HepG2 (cell line): ENCODE data around the gene SRPRB. TPM values are rescaled to one million over a fixed set of nuclear protein-coding genes. Genes with fewer than 3 reads are reported as not detected.

ENCODE experiments used
- ATAC-seq: fragments of 200-7000 bp; cut with Tn5 transposase; 3 replicates; pipeline ENCODE4 v1.9.1; 2020; ENCODE audit warnings: mild to moderate bottlenecking, moderate library complexity
- BruUV-seq: library from RNA; stranded (reverse); fragments of 400-500 nt; replicated peaks from 2 replicates; lab custom pipeline; 2021; lab: Mats Ljungman, UMichigan
- CTCF ChIA-PET: fragments of 300-600 bp; formaldehyde crosslinking; extraction: SDS; loops from one replicate; lab custom pipeline; 2021; ENCODE audit warnings: low total read pairs, inconsistent platforms, low intra/inter-chr PET ratio; lab: Yijun Ruan, JAX
- POLR2A ChIA-PET: fragments of 350-600 bp; sonication (Branson Sonifier 250); formaldehyde crosslinking; loops from one replicate; lab custom pipeline; 2020; ENCODE audit warnings: antibody characterized with exemption, inconsistent platforms; lab: Yijun Ruan, JAX
- DNase-seq: peaks from one replicate; pipeline ENCODE4 v3.0.0-alpha.2; 2015; ENCODE audit warnings: low spot score
- FAIRE-seq: peaks from 3 replicates; lab custom pipeline; 2011; peaks lifted over from hg19 to GRCh38; lab: Jason Lieb, UNC
- H2AFZ ChIP-seq: one replicate; pipeline ENCODE4 v1.6.1; 2011; ENCODE audit warnings: low read length, inconsistent platforms
- H3K27ac ChIP-seq: fragments of 300-600 bp; 3 replicates; pipeline ENCODE4 v1.8.0; 2011; ENCODE audit warnings: mixed run types, mild to moderate bottlenecking, mixed read lengths, low read length, inconsistent platforms; ENCODE audit not compliant: insufficient read depth; ENCODE audit errors: extremely low read length
- H3K27me3 ChIP-seq, 2 experiments: fragments of 200-600 bp in 1 of 2; 2 replicates in 1 of 2; 3 replicates in 1 of 2; pipeline versions ENCODE4 v1.6.0 to v1.8.0; 2011; ENCODE audit warnings: low read length in 2 of 2, mild to moderate bottlenecking in 2 of 2, moderate library complexity in 2 of 2, inconsistent platforms in 1 of 2; ENCODE audit not compliant: insufficient read depth in 2 of 2, control insufficient read depth in 1 of 2
- H3K36me3 ChIP-seq, 2 experiments: fragments of 200-600 bp in 1 of 2; replicated peaks in 1 of 2; 2 replicates in 1 of 2; 3 replicates in 1 of 2; pipeline versions ENCODE4 v1.5.1 to v1.8.0; 2011; ENCODE audit warnings: low read length in 2 of 2, inconsistent platforms in 1 of 2; ENCODE audit not compliant: insufficient read depth in 2 of 2, control insufficient read depth in 1 of 2
- H3K4me1 ChIP-seq: 2 replicates; pipeline ENCODE4 v1.5.1; 2012; ENCODE audit warnings: low read length, inconsistent platforms; ENCODE audit not compliant: insufficient read depth
- H3K4me2 ChIP-seq: 2 replicates; pipeline ENCODE4 v1.6.0; 2011; ENCODE audit warnings: low read depth, low read length, inconsistent platforms
- H3K4me3 ChIP-seq, 3 experiments: fragments of 200-600 bp in 1 of 3; sonication (generic), shearing (Covaris generic) in 1 of 3; replicated peaks in 1 of 3; 2 replicates each; pipeline ENCODE4 v1.5.1; 2011 to 2016; ENCODE audit warnings: low read length in 3 of 3, inconsistent platforms in 2 of 3, low read depth in 2 of 3, mild to moderate bottlenecking in 2 of 3, control low read depth in 1 of 3, mixed read lengths in 1 of 3; ENCODE audit not compliant: insufficient read depth in 1 of 3
- H3K79me2 ChIP-seq: one replicate; pipeline ENCODE4 v1.6.1; 2011; ENCODE audit warnings: low read length, inconsistent platforms; ENCODE audit not compliant: insufficient read depth
- H3K9ac ChIP-seq: 2 replicates; pipeline ENCODE4 v1.6.0; 2011; ENCODE audit warnings: mild to moderate bottlenecking, low read depth, low read length, inconsistent platforms; ENCODE audit not compliant: insufficient read depth
- H3K9me3 ChIP-seq: 2 replicates; pipeline ENCODE4 v1.5.1; 2012; ENCODE audit warnings: mild to moderate bottlenecking, low read length
- H4K20me1 ChIP-seq: 2 replicates; pipeline ENCODE4 v1.6.0; 2011; ENCODE audit warnings: inconsistent platforms, mild to moderate bottlenecking, low read length, moderate library complexity; ENCODE audit not compliant: insufficient read depth
- EZH2 ChIP-seq: conservative IDR thresholded peaks from 2 replicates; pipeline ENCODE4 v1.6.1; 2012; ENCODE audit warnings: mild to moderate bottlenecking, low read depth, low read length, moderate library complexity
- HBP1 ChIP-seq: IDR thresholded peaks from 2 replicates; pipeline ENCODE4 v1.6.1; 2016; ENCODE audit warnings: low read depth, control low read depth
- HOXA5 ChIP-seq: sonication (generic); formaldehyde crosslinking; IDR thresholded peaks from 2 replicates; pipeline ENCODE4 v1.4.0; 2020; ENCODE audit warnings: missing genetic modification reagents
- IKZF1 ChIP-seq: fragments of 450-650 bp; IDR thresholded peaks from 2 replicates; pipeline ENCODE4 v1.7.1; 2016
- MTF2 ChIP-seq: sonication (generic); formaldehyde crosslinking; IDR thresholded peaks from 2 replicates; pipeline ENCODE4 v1.5.0; 2020; ENCODE audit warnings: missing genetic modification reagents, borderline replicate concordance
- NFIB ChIP-seq: sonication (generic); formaldehyde crosslinking; IDR thresholded peaks from 2 replicates; pipeline ENCODE4 v1.9.0; 2021; ENCODE audit warnings: missing genetic modification reagents, mild to moderate bottlenecking, borderline replicate concordance
- NR2F6 ChIP-seq, 2 experiments: IDR thresholded peaks; 2 replicates each; pipeline ENCODE4 v1.6.1; 2016; ENCODE audit warnings: antibody characterized with exemption in 1 of 2, mild to moderate bottlenecking in 1 of 2
- ONECUT2 ChIP-seq: sonication (generic); formaldehyde crosslinking; IDR thresholded peaks from 2 replicates; pipeline ENCODE4 v1.4.0; 2020; ENCODE audit warnings: missing genetic modification reagents
- SETDB1 ChIP-seq: sonication (generic); formaldehyde crosslinking; IDR thresholded peaks from 2 replicates; pipeline ENCODE4 v1.5.1; 2020; ENCODE audit warnings: missing genetic modification reagents, mild to moderate bottlenecking, borderline replicate concordance
- ZNF331 ChIP-seq: sonication (generic); formaldehyde crosslinking; IDR thresholded peaks from 2 replicates; pipeline ENCODE4 v1.4.0; 2020; ENCODE audit warnings: missing genetic modification reagents
- ZNF431 ChIP-seq: sonication (generic); formaldehyde crosslinking; IDR thresholded peaks from 2 replicates; pipeline ENCODE4 v1.9.0; 2022; ENCODE audit warnings: missing genetic modification reagents, low read depth, mild to moderate bottlenecking, borderline replicate concordance
- WGBS: methylation state at CpG from one replicate; pipeline ENCODE4 v1.1.6; 2017; ENCODE audit warnings: low lambda C conversion rate; 5-methylcytosine and 5-hydroxymethylcytosine counted together
- in situ Hi-C: cut with HindIII; loops from 2 replicates; pipeline ENCODE4 v1.10.0; 2017; ENCODE audit warnings: low pct_unique_long_range_greater_than_20kb; ENCODE audit not compliant: extremely low pct_ligation_motif_present
- intact Hi-C: fragments of 100-400 bp; cut with micrococcal nuclease; formaldehyde crosslinking; loops from one replicate; pipeline ENCODE4 v1.10.0; 2022; ENCODE audit not compliant: unreplicated experiment
- polyA plus RNA-seq, 8 experiments: library from polyadenylated mRNA; depleted of rRNA in 3 of 8; stranded (reverse) in 7 of 8; unstranded in 1 of 8; fragments of >200 nt; fragmentation: Illumina TruSeq in 4 of 8; extraction: Trizol in 4 of 8; gene quantifications; 2 replicates each; pipeline versions ENCODE4 v1.2.1 to v1.2.3, GENCODE V29; 2011 to 2016; ENCODE audit warnings: low read depth in 4 of 8, missing spikeins in 1 of 8, mixed read lengths in 1 of 8; ENCODE audit not compliant: insufficient read depth in 1 of 8
- total RNA-seq, 5 experiments: library from RNA; depleted of rRNA; stranded (reverse); fragments of >200 nt; fragmentation: Illumina TruSeq; extraction: Trizol; gene quantifications; 2 replicates each; pipeline ENCODE4 v1.2.3, GENCODE V29; 2016; ENCODE audit warnings: low read depth in 1 of 5
- TF ChIP-seq, protein P1 (sequence below): sonication (generic); formaldehyde crosslinking; IDR thresholded peaks from 2 replicates; pipeline ENCODE4 v1.8.1; 2023; ENCODE audit warnings: mild to moderate bottlenecking, moderate library complexity, missing genetic modification reagents

SRPRB gene
- total and polyA plus RNA-seq, 2 of the 13 experiments (the other 11 are each of a cell fraction or from before 2014, with no cell fraction given): 41.0 to 111 TPM

DNA sequence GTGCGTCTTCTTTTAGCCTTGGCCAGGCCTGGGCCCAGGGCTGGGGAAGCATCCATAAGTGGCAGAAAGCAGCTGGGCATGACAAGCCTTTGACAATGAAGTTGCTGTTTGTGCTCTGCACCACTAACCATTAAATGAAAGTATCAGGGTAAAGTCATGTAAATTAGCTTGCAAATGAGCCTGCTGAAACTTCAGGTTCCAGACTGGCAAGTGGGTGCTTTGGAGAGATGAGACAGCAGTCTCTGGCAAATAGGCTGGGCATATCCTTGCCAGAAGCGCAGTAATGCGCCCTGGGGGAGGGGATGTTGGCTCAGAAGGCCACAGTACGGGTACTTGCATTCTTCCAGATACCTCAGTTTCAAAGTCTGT is 49.4 kb downstream of the SRPRB start:
- Histone ChIP-seq H3K4me1 (no peaks in the 10 kb centered on the region), H3K4me3 (no peak overlapping the region), H2AFZ (no peak overlapping the region), H3K36me3 (no peaks in the 10 kb centered on the region), H3K27ac (no peak overlapping the region), H3K9me3 (no peaks in the 10 kb centered on the region), H3K27me3 (peaks cover 7 to 43% of the 10 kb centered on the region in 2 experiments; a peak in 4 of 5 replicates), H4K20me1 (no peaks in the 10 kb centered on the region), H3K79me2 (no peaks in the 10 kb centered on the region), H3K9ac (no peak overlapping the region), H3K4me2 (no peak overlapping the region)
- no TSS peak for BruUV-seq
- intact Hi-C loops (no loop called here), in situ Hi-C loops (no loop called here)
- ATAC-seq (no peak), FAIRE-seq (no peak), DNase-seq (no peak)
- POLR2A ChIA-PET: no interaction called here
- CTCF ChIA-PET: no interaction called here
- TF ChIP-seq HBP1 (CRISPR knock-in tag) (no peak), ONECUT2 (CRISPR knock-in tag) (no peak), SETDB1 (no peak), IKZF1 (no peak), NR2F6 (IDR thresholded peaks at IDR 0.05) (no peak), NR2F6 (CRISPR knock-in tag; IDR thresholded peaks at IDR 0.05) (no peak), MTF2 (no peak), EZH2 (no peak), HOXA5 (CRISPR knock-in tag) (no peak), ZNF431 (no peak), NFIB (no peak), ZNF331 (CRISPR knock-in tag) (no peak)
- TF ChIP-seq, protein P1, sequence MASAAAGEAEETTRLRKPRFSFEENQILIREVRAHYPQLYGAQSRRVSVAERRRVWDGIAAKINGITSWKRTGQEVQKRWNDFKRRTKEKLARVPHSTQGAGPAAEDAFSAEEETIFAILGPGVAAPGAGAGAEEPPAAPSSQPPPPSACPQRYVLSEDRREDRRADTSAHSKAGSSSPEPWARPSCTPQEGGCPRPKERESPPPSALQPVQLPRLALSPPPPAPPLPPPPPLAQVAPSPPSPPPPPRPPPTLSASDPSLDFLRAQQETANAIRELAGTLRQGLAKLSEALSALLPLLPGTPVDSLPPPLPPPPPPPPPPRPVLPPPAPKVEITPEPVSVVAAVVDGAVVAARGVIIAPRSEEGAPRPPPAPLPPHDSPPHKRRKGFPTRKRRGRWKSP (CRISPR knock-in tag): no peak
- 45% methylated on average over 3 of the region's 4 CpGs for WGBS
